ENCODE data around the gene B9D1.

Gene B9D1

DNA sequence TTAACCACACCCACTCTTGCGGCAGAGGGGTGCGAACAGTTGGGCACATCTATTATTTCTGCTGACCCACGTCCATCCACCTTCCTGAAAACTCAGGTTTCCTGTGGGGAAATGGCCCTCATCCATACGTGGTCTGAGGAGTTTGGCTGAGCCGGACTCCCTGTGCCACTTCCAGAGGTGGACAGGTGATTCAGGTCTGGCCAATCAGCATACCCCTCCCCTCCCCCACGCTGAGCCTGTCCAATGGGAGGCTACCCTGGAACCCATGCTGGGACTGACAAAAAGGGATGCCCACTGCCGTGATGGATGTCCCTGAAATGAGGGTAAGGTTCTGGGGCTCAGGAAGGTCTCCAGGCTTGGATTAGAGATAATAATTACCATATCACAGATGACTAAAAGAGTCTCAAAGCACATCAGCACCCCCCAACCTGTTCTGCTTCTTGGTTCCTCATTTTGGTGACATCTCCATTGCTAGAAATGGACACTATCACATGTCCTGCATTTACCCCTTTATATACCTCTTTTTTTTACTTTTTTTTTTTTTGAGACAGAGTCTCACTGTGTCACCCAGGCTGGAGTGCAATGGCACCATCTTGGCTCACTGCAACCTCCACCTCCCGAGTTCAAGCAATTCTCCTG, 10.5 kb upstream of the B9D1 start:
- no peak for DNase-seq

DNA sequence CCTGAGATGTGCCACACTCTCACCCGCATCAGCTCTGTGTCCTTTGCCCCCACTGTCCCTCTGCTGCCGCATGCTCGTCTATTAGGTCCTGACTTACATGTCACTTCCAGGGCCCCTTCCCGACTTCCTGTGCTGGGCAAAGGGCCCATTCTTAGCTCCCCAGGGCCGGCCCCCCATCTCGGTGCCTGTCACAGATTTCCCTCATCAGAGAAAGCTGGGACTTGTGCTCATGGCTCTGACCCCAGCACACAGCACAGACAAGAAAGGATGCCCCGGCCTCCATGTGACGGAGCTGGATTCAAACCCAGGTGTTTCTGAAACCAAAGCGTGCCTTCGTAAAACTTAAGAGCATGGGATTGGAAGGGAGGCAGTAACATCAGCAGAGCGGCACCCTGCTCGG, 9.9 kb upstream of the B9D1 start:
- DNase-seq: no peak

DNA sequence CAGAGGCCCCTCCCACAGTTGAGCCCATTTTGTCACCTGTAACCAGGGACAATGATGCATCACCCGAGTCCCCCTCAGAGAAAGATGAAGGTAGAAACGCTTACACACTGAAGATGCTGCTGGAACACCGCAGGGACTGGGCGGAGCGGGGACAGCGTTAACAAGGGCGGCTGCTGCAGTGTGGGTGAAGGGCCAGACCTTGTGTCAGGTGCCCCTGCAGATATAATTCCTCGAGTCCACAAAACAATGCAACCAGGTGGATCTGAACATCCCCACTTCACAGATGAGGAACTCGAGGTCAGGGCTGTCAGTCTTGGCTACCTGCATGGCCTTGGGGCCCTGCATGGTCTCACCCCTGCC, 9.5 kb upstream of the B9D1 start:
- DNase-seq: no peak

DNA sequence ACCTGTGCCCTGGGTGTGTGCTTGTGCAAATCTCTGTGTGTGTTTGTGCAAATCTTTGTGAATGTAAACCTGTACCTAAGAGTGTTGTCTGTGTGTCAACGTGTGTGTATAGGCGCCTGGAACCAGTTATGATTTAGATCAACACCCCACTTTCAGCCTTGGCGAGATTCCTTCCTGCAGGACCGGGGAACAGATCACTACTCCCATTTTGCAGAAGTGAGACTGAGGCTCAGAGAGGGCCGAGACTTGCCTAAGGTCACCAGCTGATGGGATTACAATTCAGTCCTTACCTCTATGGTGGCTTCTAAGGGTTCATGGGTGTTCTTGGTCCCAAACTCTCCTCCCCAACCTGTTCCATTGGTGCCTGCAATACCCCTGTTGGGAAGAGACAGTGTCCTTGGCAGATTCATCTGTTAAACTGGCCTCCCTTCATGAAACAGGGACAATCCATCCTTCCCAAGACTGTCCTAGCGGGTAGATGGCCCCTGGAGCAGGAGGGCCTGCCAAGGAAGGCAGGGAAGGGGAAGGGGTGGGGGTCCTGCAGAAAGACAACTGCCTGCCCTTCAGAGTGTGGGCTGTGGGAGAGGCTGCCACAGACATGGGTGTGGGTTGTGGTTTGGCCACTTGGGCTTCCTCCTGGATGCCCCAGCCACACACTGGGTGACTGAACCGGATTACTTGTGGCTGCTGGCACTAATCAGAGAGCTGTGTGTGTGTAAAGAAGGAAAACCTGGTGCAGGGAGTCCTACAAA, 8.9 kb upstream of the B9D1 start:
- DNase-seq: no peak

DNA sequence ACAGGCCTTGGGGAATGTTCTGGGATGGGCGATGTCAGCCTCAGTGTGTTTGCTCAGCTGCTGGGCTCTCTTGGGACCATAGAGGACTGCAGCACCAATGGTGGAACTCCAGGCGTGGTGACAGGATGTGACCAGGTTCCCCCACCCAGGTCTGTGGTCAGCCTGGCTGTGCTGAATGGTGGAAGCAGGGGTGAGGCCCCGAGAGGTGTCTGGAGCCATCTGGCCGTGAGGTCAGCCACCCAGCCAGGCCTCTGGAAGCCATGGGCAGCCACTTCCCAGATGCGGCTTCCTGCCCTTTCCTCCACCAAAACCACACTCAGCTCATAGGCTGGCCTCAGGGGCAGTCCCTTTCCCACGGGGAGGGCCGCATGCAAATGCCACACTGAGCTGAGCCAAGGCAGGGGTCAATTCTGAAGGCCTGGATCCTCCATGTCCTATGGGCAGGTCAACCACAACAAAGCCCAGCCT, 8.0 kb upstream of the B9D1 start:
- no peak for DNase-seq

DNA sequence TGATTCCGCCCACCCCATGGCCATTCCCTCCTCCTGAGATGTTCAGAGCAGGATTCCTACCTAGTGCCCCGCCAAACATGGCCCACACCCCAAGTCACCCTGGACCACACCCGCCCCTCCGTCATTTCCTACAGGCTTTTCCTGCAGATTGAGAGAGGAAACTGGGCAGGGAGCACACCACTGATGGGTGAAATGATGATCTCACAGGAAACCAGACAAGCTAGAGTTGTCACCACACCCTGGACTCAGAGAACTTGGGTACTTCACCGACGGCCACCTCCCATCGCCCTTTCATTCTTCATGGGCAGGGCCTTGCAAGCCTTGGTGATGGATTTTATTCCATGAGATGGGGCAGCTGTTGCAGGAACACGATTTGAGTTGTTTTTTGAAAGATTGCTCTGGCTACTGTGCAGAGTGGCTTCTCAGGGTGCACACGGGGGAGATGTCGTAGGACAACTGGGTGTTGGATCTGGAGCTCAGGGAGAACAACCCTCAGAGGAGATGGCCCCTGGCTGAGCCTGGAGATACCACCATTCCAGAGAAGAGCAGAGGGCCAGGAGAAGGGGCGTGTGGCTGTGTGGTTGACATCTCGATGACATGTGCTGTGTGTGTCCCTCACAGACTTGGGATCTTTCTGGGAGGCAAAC, 7.4 kb upstream of the B9D1 start:
- DNase-seq: no peak

DNA sequence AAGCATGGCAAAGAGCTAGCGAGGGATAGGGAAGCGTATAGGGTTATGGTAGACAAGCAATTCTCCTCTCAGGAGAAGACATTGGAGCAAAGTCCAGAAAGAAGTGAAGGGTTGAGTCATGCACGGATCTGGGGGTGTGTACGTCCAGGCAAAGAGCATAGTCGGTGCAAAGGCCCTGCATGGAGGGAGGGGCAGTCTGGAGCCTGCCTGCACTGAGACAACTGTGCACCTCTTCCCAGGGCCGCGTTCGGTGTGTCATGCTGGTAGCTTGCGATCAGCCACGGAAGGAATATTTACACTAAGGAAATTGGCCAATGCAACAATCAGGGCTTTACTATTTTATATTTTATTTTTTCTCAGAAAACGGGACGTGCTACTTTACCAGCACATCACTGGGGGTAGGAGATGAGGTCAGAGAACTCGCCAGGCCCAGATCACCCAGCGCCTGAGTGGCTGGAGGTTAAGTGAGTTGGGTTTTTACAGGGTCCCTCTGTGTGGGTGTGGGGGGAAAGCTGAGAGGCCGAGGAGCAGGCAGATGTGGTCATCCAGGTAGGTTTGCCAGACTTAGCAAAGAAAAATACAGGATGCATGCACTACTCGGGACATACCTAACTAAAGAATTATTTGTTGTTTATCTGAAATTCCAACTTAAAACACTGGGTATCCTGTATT, 6.7 kb upstream of the B9D1 start:
- no peak for DNase-seq

DNA sequence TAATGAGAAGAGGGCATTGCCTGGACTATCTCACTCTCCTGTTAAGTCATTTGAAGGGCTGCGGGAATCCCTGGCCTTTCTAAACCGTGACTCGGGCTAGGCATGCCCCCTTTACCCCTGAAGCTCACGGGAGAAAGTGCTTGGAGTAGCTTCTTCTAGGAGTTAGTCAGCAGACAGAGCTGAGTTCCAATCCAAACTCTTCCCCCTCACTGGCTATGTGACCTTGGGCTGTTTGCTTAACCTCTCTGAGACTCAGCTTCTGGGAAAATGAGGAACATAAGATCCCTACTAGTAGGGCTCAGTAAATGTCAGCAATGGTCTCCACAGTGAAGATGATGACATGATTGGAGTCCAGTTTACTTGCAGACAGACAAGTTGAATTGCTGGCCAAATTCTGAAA, 5.7 kb upstream of the B9D1 start:
- no peak for DNase-seq

DNA sequence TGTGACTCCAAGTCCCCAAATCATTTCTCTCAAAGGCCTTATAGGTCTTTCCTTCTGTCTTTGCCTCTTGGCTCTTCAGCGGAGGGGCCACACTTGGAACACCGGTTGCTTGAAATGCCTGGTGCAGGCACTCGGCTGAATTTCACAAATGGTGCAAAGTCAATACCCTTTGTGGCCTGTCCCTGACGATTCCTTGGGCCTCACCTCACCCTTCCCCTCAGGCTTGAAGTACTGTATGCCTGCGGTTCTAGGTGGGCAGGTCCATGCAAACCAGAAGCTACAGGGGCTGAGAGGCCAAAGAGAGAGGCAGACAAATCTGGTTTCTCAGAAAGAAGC, 4.1 kb upstream of the B9D1 start:
- DNase-seq: no peak

DNA sequence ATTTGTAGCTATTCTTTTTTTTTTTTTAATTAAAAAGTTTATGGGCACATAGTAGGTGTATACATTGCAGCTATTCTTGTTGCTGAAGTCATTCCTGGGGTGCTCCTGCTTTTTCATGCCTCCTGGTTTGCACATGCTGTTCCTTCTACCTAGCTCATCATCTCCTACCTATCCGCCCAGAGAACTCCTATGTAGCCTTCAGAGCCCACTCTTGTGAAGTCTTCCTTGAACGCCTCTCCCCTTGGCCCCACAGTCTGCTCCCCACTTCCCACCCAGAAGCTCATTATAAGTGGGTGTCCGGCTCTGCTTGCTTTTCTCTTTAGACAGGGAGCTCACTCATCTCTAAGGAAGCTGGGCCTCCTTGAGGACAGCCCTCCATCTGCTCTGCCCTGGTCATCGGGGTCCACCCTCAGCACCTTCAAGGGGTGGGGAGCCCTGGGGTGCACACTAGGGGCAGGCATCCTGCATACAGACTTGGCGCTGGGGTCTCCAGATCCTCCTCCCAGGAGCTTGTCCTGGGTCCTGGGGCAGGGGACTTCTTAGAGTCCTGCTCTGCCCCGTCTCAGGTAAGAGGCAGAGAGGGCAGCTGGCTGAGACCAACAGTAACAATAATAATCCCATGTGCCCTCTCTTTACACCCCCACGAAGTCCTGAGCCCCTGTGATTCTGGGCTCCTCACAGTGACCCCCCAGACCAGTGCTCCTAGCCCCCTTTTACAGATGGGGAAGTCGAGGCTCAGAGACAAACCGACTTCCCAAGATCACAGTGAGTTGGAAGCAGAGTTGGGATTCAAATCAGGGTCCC, 3.5 kb upstream of the B9D1 start:
- DNase-seq: no peak

DNA sequence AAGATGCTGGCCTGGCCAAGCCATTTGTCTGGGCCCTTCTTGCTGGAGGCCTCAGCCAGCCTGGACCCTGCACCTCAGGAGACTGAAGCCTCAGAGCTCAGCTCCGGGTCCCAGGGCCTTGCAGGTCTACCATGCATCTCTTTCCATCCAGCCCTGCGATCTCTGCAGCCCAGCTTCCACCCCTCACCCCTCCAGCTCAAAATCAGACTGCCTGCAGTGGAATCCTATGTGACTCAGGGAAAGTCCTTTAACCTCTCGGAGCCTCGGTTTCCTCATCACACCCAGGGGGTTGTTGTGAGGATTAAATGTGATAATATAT, 2.9 kb upstream of the B9D1 start:
- no peak for DNase-seq

DNA sequence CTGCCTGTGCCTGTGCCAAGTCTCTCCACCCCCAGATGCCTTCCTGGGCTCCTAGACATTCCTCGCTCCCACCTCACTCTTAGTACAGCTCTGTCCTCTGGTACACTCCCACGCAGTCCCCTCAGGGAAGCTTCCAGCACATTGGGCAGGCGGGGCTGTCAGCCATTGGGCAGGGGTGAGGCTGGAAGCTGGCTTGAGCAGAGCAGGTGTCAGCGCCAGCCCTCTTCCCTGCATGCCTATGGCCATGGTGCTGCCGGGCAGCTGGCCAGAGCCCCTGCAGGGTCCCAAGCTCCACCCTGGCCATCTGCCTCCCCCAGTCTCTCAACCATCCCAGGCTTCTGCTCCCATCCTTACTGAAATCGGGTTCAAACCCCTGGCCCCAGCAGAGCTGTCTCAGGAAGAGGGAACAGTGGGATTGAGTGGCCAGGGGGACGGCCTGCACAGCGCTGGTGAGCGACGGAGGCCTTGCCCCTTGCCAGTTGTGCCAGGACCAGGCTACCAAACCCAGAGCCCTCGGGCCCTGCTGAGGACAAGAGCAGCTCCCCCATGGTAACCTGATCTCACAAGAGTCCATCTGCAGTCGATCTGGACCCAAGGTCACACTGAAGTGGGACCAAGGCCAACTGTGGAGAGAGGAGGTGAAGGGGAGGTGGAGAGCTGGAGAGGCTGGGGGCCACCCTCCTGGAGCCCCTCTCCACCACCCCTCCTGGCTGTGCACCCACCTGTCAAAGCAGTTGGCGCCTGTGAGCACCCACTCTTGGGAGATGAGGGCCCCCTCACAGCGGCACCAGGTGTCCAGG, 2.4 kb upstream of the B9D1 start:
- DNase-seq: no peak

DNA sequence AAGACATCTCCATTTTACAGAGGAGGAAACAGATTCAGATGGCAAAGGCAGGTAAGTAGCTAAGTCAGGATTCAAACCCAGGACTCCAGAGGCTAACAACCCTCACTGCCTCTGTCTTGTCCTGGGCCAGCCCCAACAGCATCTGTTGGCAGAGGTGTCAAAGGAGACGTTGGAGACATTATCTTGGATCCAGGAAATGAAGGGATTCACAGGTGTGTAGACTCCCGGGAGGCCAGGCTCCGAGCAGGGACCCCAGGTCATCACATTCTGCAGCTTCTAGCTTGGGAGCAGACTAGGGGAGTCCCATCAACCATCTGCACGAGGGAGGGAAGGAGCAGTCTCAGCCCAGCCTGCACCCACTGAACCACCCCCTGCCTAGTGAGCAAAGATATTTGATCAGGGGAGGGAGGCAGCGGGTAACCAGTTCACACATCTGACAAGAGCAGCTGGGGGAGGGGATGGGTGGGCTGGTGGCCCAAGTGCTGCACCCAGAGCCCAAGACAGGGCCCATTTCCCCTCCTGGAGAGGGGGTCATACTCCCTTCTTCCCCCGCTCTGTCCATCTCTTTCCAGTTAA, 1.0 kb upstream of the B9D1 start:
- DNase-seq: no peak

DNA sequence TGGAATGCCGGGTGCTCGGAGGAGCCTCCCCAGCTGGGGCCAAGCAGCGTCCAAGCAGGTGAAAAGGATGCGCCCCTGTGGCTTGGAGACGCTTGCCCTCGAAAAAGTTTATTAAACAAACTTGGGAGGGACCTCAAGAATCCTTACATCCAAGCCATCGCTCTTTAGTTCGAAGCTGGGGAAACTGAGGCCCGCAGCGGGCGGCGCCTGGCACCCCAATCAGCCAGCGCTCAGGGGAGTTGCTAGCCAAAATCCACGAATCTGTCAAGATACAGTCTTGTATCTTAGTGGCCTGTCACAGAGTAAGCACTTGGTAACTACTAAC, 553 bp upstream of the B9D1 start:
- DNase-seq: no peak

DNA sequence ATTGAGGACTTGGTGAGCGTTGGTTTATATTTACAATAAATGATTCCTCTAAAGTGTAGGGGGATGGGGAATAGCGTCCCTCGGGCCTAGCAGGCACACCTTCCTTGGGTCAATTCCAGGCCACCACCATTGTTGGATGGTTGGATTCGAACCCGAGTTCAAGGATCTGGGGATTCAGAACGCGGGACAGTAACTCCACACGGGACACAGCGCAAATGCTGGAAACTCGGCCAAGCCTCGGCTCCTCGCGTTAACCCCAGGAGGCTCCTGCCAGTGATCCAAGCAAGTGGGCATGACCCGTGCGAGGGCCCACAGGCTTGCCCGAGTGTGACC, 613 bp downstream of the B9D1 start:
- no peak for DNase-seq

DNA sequence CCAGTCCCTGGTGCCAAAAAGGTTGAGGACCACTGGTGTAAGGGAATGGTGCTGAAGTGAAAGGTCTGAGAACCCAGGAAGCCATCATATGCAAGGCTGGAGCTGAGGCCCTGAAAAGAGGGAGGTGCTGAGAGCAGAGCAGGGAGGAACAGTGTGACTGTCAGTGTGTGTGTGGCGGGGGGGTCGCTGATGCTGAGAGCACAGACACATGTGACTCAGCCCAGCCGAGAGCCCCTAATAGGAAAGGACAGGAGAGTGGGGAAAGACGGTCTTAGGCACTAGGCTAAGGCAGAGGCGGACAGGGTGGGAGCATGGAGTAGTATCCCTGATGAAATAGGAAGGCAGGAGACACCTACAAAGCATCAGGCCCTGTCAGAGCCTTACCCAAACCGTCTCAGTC, 1.2 kb downstream of the B9D1 start:
- DNase-seq: peak; percentile 44

DNA sequence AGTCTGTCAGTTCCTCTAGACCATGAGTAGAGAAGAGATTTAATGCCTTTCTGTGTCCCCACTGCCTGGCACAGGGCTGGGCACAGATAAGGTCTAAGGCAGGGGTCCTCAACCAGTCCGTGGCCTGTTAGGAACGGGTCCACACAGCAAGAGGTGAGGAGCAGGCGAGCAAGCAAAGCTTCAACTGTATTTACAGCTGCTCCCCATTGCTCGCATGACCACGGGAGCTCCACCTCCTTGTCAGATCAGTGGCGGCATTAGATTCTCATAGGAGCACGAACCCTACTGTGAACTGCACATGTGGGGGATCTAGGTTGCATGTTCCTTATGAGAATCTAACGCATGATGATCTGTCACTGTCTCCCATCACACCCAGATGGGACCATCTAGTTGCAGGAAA, 1.8 kb downstream of the B9D1 start:
- DNase-seq: no peak

DNA sequence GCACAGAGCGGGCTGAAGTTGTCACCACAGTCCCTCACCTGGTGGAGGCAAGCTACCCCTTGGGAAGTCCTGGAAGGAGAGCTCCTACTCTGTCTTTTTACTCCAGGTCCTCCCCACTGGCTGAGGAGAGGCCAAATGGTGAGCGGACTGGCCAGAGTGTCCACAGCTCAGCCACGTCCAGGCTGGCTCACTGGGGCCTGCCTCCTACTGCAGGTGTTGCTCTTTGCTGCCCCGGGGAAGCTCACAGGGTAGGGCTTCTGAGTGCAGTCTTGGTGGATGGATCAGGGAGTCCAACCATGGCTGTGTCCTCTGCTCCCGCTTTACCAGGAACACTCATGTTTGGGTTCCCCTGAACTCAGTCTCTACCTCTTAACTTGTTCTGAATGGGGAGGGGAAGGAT, 2.7 kb downstream of the B9D1 start:
- DNase-seq: no peak

DNA sequence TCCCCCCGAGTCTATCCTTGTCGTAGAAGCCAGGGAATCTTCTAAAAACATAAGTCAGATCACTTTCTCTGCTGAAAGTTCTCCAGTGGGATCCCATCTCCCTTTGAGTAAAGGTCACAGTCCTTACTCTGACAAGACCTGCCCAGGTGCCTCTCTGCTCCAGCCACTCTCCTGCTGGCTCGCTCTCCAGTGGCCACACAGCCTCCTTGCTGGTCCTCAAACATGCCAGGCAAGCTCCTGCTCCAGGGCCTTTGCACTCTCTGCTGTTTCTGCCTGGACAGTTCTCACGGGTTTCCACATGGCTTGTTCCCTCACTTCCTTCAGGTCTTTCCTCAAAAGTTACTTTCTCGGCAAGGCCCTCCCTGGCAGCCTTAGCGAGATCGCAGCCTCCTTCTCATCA, 3.4 kb downstream of the B9D1 start:
- no peak for DNase-seq

DNA sequence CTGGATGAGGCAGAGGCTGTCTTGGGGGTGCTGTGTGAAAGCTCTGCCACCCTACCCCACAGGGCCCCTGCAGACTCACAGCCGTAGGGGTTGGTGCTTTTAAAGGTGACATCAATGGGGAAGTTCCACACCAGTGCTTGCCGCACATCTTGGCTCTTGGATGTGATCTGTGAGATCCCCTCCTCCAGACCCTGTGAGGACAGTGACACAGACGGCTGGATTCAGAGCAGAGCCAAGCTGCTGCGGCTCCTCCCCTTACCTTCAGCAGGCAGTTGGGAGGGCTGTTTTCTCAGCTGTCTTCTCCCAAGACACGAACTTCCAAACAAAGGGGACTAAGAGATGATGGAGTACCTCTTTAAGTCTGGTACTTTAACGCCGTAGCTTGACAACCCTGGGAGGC, 4.8 kb downstream of the B9D1 start:
- DNase-seq: no peak

DNA sequence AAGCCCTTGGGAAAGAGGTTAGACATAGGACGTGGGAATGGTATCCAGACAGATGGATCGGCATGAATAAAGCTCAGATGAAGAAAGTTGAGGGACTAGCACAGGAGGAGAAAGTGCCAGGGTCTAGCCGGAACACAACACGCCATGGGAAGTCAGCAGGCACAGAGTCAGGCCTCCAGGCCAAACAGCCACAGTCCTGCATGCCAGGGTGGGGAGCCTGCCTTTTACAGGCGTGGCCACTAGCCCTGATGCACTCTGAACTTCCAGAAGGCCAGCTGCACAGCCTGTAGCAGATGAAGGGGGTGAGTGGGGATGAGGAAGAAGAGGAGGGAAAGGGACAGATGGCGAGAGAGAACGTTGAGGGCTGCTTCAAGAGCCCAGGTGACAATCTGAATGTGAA, 5.2 kb downstream of the B9D1 start:
- no peak for DNase-seq

DNA sequence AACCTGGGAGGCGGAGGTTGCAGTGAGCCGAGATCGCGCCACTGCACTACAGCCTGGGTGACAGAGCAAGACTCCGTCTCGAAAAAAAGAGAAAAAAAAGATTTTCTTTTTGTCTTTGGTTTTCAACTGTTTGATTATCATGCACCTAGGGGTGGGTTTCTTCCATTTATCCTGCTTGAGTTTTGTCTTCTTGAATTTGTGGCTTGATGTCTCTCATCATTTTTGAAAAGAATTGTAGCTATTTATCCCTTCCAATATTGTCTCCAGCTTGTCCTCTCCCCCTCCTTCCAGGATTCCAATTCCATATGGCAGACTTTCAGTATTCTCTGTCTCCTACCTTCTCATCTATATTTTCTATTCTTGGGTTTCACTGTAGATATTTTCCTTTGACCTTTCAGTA, 7.8 kb downstream of the B9D1 start:
- no peak for DNase-seq

Data from fibroblast of skin of right biceps (primary cell).